A673 (cell line): ENCODE results near the gene HCST. TPM values are rescaled to one million over a fixed set of nuclear protein-coding genes. Genes with fewer than 3 reads are reported as not detected.

Source experiments
- BruUV-seq: library from RNA; stranded (reverse); fragments of 400-500 nt; replicated peaks from 2 replicates; lab custom pipeline; 2021; lab: Mats Ljungman, UMichigan
- CTCF ChIA-PET: fragments of 300-600 bp; sonication (Branson Sonifier 250); formaldehyde crosslinking; loops from one replicate; lab custom pipeline; 2022; ENCODE audit warnings: antibody characterized with exemption; lab: Charles Lee
- POLR2A ChIA-PET: fragments of 300-600 bp; sonication (Branson Sonifier 250); formaldehyde crosslinking; loops from one replicate; lab custom pipeline; 2022; ENCODE audit warnings: antibody characterized with exemption; ENCODE audit not compliant: low non-redundant PET; lab: Charles Lee
- DNase-seq: peaks from one replicate; pipeline ENCODE4 v3.0.0-alpha.2; 2015; ENCODE audit warnings: low spot score
- H3K27ac ChIP-seq: fragments of 200-600 bp; sonication (generic); 2 replicates; pipeline ENCODE4 v1.5.1; 2016; ENCODE audit warnings: mixed run types, low read depth, mild to moderate bottlenecking, mixed read lengths, antibody characterized with exemption, low read length; ENCODE audit not compliant: poor library complexity, severe bottlenecking
- H3K27me3 ChIP-seq: fragments of 200-600 bp; sonication (generic); replicated peaks from 2 replicates; pipeline ENCODE4 v1.6.1; 2017; ENCODE audit warnings: mixed run types, low read depth, mild to moderate bottlenecking, mixed read lengths, antibody characterized with exemption, low read length; ENCODE audit not compliant: insufficient read depth, poor library complexity
- H3K36me3 ChIP-seq: fragments of 200-600 bp; sonication (generic); 2 replicates; pipeline ENCODE4 v1.6.1; 2016; ENCODE audit warnings: mixed run types, mild to moderate bottlenecking, mixed read lengths, antibody characterized with exemption, low read length; ENCODE audit not compliant: insufficient read depth, poor library complexity, severe bottlenecking
- H3K4me1 ChIP-seq: fragments of 200-600 bp; sonication (generic); 2 replicates; pipeline ENCODE4 v1.6.1; 2017; ENCODE audit warnings: mixed run types, mild to moderate bottlenecking, mixed read lengths, antibody characterized with exemption, low read length; ENCODE audit not compliant: insufficient read depth, poor library complexity, severe bottlenecking
- H3K4me3 ChIP-seq: fragments of 200-600 bp; sonication (generic); 2 replicates; pipeline ENCODE4 v1.5.1; 2016; ENCODE audit warnings: low read depth, mixed run types, mild to moderate bottlenecking, mixed read lengths, low read length; ENCODE audit not compliant: poor library complexity, severe bottlenecking
- H3K9me3 ChIP-seq: fragments of 200-600 bp; sonication (generic); 2 replicates; pipeline ENCODE4 v1.6.1; 2016; ENCODE audit warnings: mixed run types, low read depth, mild to moderate bottlenecking, mixed read lengths, antibody characterized with exemption, low read length; ENCODE audit not compliant: poor library complexity, severe bottlenecking
- EZH2 ChIP-seq: fragments of 200-600 bp; sonication (generic); IDR thresholded peaks from 2 replicates; pipeline ENCODE4 v1.6.1; 2017; ENCODE audit warnings: borderline replicate concordance, low read depth, mild to moderate bottlenecking, mixed read lengths, antibody characterized with exemption, low read length; ENCODE audit not compliant: poor library complexity, severe bottlenecking
- intact Hi-C: fragments of 100-400 bp; cut with micrococcal nuclease; formaldehyde crosslinking; loops from one replicate; pipeline ENCODE4 v1.10.0; 2022; ENCODE audit not compliant: unreplicated experiment
- total RNA-seq: library from RNA; stranded (reverse); gene quantifications from 2 replicates; pipeline ENCODE4 v1.2.3, GENCODE V29; 2021
- TF ChIP-seq, protein P1 (sequence below): fragments of 300-800, 200-600 bp; sonication (generic); conservative IDR thresholded peaks from 2 replicates; pipeline ENCODE4 v1.5.1; 2017; ENCODE audit warnings: low read depth, mild to moderate bottlenecking, antibody characterized with exemption, low read length, moderate library complexity, mixed read lengths

HCST gene
- total RNA-seq, 1 experiment from 2014 or later: 4.2 TPM

- CTCF ChIA-PET: no interaction called here
- H3K4me3 ChIP-seq: no peak overlapping the region
- H3K27me3 ChIP-seq: no peaks in the 10 kb centered on the region
- POLR2A ChIA-PET: no interaction called here
- H3K27ac ChIP-seq: no peak overlapping the region
- no peak for DNase-seq
- intact Hi-C loops: no loop called here
- TF ChIP-seq, protein P1, sequence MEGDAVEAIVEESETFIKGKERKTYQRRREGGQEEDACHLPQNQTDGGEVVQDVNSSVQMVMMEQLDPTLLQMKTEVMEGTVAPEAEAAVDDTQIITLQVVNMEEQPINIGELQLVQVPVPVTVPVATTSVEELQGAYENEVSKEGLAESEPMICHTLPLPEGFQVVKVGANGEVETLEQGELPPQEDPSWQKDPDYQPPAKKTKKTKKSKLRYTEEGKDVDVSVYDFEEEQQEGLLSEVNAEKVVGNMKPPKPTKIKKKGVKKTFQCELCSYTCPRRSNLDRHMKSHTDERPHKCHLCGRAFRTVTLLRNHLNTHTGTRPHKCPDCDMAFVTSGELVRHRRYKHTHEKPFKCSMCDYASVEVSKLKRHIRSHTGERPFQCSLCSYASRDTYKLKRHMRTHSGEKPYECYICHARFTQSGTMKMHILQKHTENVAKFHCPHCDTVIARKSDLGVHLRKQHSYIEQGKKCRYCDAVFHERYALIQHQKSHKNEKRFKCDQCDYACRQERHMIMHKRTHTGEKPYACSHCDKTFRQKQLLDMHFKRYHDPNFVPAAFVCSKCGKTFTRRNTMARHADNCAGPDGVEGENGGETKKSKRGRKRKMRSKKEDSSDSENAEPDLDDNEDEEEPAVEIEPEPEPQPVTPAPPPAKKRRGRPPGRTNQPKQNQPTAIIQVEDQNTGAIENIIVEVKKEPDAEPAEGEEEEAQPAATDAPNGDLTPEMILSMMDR: no peak
- TF ChIP-seq EZH2: no peak
- H3K4me1 ChIP-seq: no peaks in the 10 kb centered on the region
- no TSS peak for BruUV-seq
- no peaks in the 10 kb centered on the region for H3K9me3 ChIP-seq
- no peaks in the 10 kb centered on the region for H3K36me3 ChIP-seq
Observed at GRCh38 chr19:35921012-35921411, 18.7 kb downstream of the HCST start.

GRCh38 chr19:35925501-35925900 is 23.2 kb downstream of the HCST start:
- no peak for TF ChIP-seq EZH2
- TF ChIP-seq, protein P1: no peak
- no TSS peak for BruUV-seq

GRCh38 chr19:35928507-35928906 is 26.2 kb downstream of the HCST start:
- ChIA-PET CTCF (no interaction called here), POLR2A (no interaction called here)
- H3K27ac ChIP-seq: no peak overlapping the region
- TF ChIP-seq, protein P1: no peak
- TF ChIP-seq EZH2: no peak
- no peaks in the 10 kb centered on the region for H3K27me3 ChIP-seq
- peaks cover 4% of the 10 kb centered on the region for H3K4me1 ChIP-seq
- H3K4me3 ChIP-seq: no peak overlapping the region
- H3K36me3 ChIP-seq: no peaks in the 10 kb centered on the region
- no TSS peak for BruUV-seq
- no peak for DNase-seq
- H3K9me3 ChIP-seq: no peaks in the 10 kb centered on the region
- intact Hi-C loops: no loop called here

More at GRCh38 chr19:35925501-35925900, 23.2 kb downstream of the HCST start:
- ChIA-PET CTCF (interaction anchor here (0.6 kb wide), 1 partner anchor 47 kb away, joined by 7 read pairs; no protein-coding TSS in a partner anchor), POLR2A (no interaction called here)
- DNase-seq: no peak
- no peaks in the 10 kb centered on the region for H3K4me1 ChIP-seq
- intact Hi-C loops: no loop called here
- H3K9me3 ChIP-seq: no peaks in the 10 kb centered on the region
- no peak overlapping the region for H3K4me3 ChIP-seq
- no peak overlapping the region for H3K27ac ChIP-seq
- no peaks in the 10 kb centered on the region for H3K36me3 ChIP-seq
- no peaks in the 10 kb centered on the region for H3K27me3 ChIP-seq
